ENCODE results near the gene COBL.

GRCh38 chr7:51286401-51286800 lies 30.2 kb downstream of the COBL start:
- TF ChIP-seq POLR2A (IDR thresholded peaks at IDR 0.05) (no peak), POLR2AphosphoS5 (IDR thresholded peaks at IDR 0.05) (no peak)

Measured in prostate gland (tissue), 1 donor.